HEK293T (cell line): ENCODE results near the gene PSD2.

Experiments
- BHLHE40 ChIP-seq: fragments of 450-650 bp; IDR thresholded peaks from 2 replicates; pipeline ENCODE4 v1.6.1; 2016; ENCODE audit warnings: mild to moderate bottlenecking, moderate library complexity, borderline replicate concordance
- ELF4 ChIP-seq: fragments of 450-650 bp; IDR thresholded peaks from 2 replicates; pipeline ENCODE4 v1.6.1; 2017; ENCODE audit warnings: antibody characterized with exemption
- FOXM1 ChIP-seq: fragments of 450-650 bp; IDR thresholded peaks from 2 replicates; pipeline ENCODE4 v1.6.1; 2017; ENCODE audit warnings: mild to moderate bottlenecking, borderline replicate concordance
- HDGF ChIP-seq: fragments of 450-650 bp; IDR thresholded peaks from 2 replicates; pipeline ENCODE4 v1.6.1; 2017; ENCODE audit warnings: antibody characterized with exemption, borderline replicate concordance
- SP1 ChIP-seq: fragments of 450-650 bp; IDR thresholded peaks from 2 replicates; pipeline ENCODE4 v1.6.1; 2017
- TARDBP ChIP-seq: fragments of 450-650 bp; IDR thresholded peaks from 2 replicates; pipeline ENCODE4 v1.6.1; 2016
- ZNF384 ChIP-seq: fragments of 450-650 bp; IDR thresholded peaks from 2 replicates; pipeline ENCODE4 v1.6.1; 2016

DNA sequence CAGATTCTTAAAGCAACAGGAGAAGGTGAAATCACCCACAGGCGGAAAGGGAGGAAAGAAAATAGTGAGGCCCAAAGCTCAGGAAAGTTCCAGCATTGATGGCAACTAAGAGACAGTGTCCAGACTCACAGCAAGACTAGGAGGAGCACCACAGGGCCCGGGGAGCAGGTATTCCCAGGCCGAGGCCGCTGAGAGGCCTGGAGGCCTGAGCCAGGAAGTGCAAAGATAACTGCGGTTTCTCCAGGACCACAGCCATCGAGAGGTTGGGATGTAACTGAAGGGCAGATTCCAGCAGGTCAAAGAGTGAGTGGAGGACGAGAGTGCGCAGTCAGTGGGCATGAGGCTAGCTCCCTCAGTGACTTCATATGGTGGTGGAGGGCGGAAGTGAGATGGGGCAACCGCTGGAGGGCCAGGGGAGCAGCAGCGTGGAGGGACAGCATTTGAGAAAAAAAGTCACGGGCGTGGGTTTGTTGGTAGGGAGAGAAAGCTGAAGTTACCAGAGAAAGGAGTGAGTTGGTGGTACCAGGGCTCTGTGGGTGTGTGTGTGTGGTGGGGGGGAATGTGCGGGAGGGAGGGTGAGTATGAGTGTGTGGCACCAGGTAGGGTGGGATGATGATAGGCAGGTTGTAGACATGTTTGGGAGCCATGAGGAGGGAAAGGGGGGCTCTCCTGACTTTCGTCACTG, 89.7 kb downstream of the PSD2 start:
- TF ChIP-seq ELF4 (no peak), TARDBP (no peak), HDGF (no peak), BHLHE40 (no peak), FOXM1 (no peak), ZNF384 (no peak), SP1 (no peak)
